ENCODE measurements around the gene ASPHD2. TPM values are rescaled to one million over a fixed set of nuclear protein-coding genes. Genes with fewer than 3 reads are reported as not detected.
A peak's percentile ranks its signal among the peaks of the same experiment; 100 is the strongest.
"Not testable (repeated sequence)": the region's sequence is repeated elsewhere in the genome, so short reads cannot be mapped to it uniquely, and the experiment has no call there.

The ASPHD2 gene
- total RNA-seq, 2 experiments from 2014 or later = 12.0 to 14.0 TPM

GRCh38 chr22:26401726-26402125 is 27.3 kb upstream of the ASPHD2 start:
- POLR2A ChIA-PET = interaction anchor here (1.1 to 1.2 kb wide), 2 partner anchors 21 to 50 kb away, joined by 3 to 4 read pairs; no protein-coding TSS in a partner anchor
- CTCF ChIA-PET = interaction anchor here (0.7 to 6.7 kb wide), 4 partner anchors 21 to 60 kb away, joined by 3 to 56 read pairs (median 3); no protein-coding TSS in a partner anchor
- TF ChIP-seq CTCF (IDR thresholded peaks at IDR 0.05) = no peak
- ATAC-seq (no peak), DNase-seq (no peak)
- Mint-ChIP-seq H3K27me3 (peaks cover 6% of the 10 kb centered on the region), H3K4me1 (ENCODE audit: low read depth) (peaks cover 12% of the 10 kb centered on the region), H3K9me3 (no peaks in the 10 kb centered on the region), H3K36me3 (ENCODE audit: low read depth) (no peaks in the 10 kb centered on the region), H3K4me3 (no peak overlapping the region), H3K27ac (no peak overlapping the region)
- intact Hi-C loops (cut with micrococcal nuclease) = no loop called here

GRCh38 chr22:26404851-26405421 is 24.1 kb upstream of the ASPHD2 start:
- no peaks in the 10 kb centered on the region for H3K9me3 Mint-ChIP-seq
- TF ChIP-seq CTCF (IDR thresholded peaks at IDR 0.05) = no peak
- peaks cover 6% of the 10 kb centered on the region for H3K27me3 Mint-ChIP-seq
- H3K4me3 Mint-ChIP-seq = no peak overlapping the region
- DNase-seq = no peak
- no peak for ATAC-seq
- H3K27ac Mint-ChIP-seq = no peak overlapping the region
- intact Hi-C loops (cut with micrococcal nuclease) = no loop called here
- H3K4me1 Mint-ChIP-seq (ENCODE audit: low read depth) = peaks cover 12% of the 10 kb centered on the region
- CTCF ChIA-PET = interaction anchor here (1.0 to 2.0 kb wide), 6 partner anchors 10 to 57 kb away, joined by 3 to 12 read pairs (median 5); no protein-coding TSS in a partner anchor
- H3K36me3 Mint-ChIP-seq (ENCODE audit: low read depth) = no peaks in the 10 kb centered on the region
- POLR2A ChIA-PET = interaction anchor here (1.4 kb wide), 1 partner anchor 26 kb away, joined by 5 read pairs; no protein-coding TSS in a partner anchor

GRCh38 chr22:26406118-26406517 is 22.9 kb upstream of the ASPHD2 start:
- Mint-ChIP-seq H3K27ac (no peak overlapping the region), H3K36me3 (ENCODE audit: low read depth) (no peaks in the 10 kb centered on the region), H3K4me1 (ENCODE audit: low read depth) (peaks cover 12% of the 10 kb centered on the region), H3K9me3 (no peaks in the 10 kb centered on the region), H3K4me3 (no peak overlapping the region), H3K27me3 (peaks cover 6% of the 10 kb centered on the region)
- intact Hi-C loops (cut with micrococcal nuclease) = no loop called here
- POLR2A ChIA-PET = interaction anchor here (1.4 kb wide), 1 partner anchor 25 kb away, joined by 5 read pairs; no protein-coding TSS in a partner anchor
- CTCF ChIA-PET = interaction anchor here (1.2 to 2.0 kb wide), 4 partner anchors 12 to 56 kb away, joined by 3 to 12 read pairs (median 6); no protein-coding TSS in a partner anchor
- ATAC-seq (no peak), DNase-seq (peak; percentile 9)
- no peak for TF ChIP-seq CTCF (IDR thresholded peaks at IDR 0.05)

GRCh38 chr22:26408562-26409220 is 20.4 kb upstream of the ASPHD2 start:
- ATAC-seq; H3K27me3 Mint-ChIP-seq; H3K27ac Mint-ChIP-seq; H3K9me3 Mint-ChIP-seq; H3K4me3 Mint-ChIP-seq; H3K36me3 Mint-ChIP-seq (ENCODE audit: low read depth); POLR2A ChIA-PET; H3K4me1 Mint-ChIP-seq (ENCODE audit: low read depth); intact Hi-C loops (cut with micrococcal nuclease); DNase-seq: not testable (repeated sequence)
- CTCF ChIA-PET = interaction anchor here (2.0 kb wide), 1 partner anchor 14 kb away, joined by 4 read pairs; no protein-coding TSS in a partner anchor

GRCh38 chr22:26409719-26410335 is 19.2 kb upstream of the ASPHD2 start:
- ATAC-seq (no peak), DNase-seq (no peak)
- Mint-ChIP-seq H3K9me3 (no peaks in the 10 kb centered on the region), H3K27me3 (peaks cover 2% of the 10 kb centered on the region), H3K36me3 (ENCODE audit: low read depth) (no peaks in the 10 kb centered on the region), H3K4me3 (no peak overlapping the region), H3K27ac (no peak overlapping the region), H3K4me1 (ENCODE audit: low read depth) (peaks cover under 1% of the 10 kb centered on the region)
- ChIA-PET CTCF (interaction anchor here (2.0 kb wide), 1 partner anchor 15 kb away, joined by 4 read pairs; no protein-coding TSS in a partner anchor), POLR2A (interaction anchor here (1.0 to 1.3 kb wide), 2 partner anchors 14 to 19 kb away, joined by 4 read pairs; no protein-coding TSS in a partner anchor)
- TF ChIP-seq CTCF (IDR thresholded peaks at IDR 0.05) = no peak
- intact Hi-C loops (cut with micrococcal nuclease) = no loop called here
